HG02798 (cell line): ENCODE measurements around the gene PRRT3.

Experiments
- ATAC-seq: cut with Tn5 transposase; IDR thresholded peaks from one replicate; pipeline ENCODE4 v1.9.1; 2021; ENCODE audit warnings: mild to moderate bottlenecking; ENCODE audit not compliant: unreplicated experiment, poor library complexity

PRRT3 gene

DNA sequence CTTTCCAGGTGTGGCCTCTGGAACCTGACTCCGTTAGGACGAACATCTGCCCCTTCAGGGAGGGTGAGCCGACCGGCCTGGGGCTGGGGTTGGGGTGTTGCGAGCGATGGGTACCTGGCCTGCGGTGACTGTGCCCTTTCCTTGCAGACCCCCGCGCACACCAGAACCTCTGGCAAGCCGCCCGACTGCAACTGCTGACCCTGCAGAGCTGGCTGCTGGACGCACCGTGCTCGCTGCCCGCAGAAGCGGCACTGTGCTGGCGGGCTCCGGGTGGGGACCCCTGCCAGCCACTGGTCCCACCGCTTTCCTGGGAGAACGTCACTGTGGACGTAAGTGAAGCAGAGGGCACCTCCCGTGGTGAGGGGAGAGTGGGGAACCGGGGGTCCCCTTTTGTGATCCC, 24.1 kb downstream of the PRRT3 start:
- no peak for ATAC-seq

DNA sequence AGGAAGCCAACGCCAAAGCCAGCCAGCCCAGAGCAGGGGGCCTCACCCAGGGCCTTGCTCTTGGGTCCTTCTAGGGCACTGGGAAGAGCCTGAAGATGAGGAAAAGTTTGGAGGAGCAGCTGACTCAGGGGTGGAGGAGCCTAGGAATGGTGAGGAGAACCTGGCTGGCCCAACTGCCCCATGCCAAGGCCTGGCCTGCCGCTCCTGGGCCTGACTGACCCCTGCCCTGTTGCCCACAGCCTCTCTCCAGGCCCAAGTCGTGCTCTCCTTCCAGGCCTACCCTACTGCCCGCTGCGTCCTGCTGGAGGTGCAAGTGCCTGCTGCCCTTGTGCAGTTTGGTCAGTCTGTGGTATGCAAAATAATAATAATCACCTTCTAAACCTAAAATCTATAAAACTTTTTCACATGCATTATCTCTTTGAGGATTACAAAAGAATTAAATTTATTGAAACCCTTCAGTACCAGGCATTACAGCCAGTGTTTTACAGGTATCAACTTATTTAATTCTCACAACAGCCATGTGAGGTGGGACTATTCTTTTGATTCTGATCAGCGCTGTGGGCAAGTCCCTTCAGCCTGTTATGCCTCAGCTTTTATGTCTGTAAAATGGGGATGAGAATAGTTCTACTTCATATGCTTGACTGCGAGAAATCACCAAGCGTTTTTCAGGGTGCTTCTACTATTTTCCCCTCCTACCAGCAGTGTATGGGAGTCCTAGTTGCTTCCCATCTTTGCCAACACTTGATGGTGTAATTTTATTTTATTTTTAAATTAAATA, 33.8 kb downstream of the PRRT3 start:
- ATAC-seq = no peak

DNA sequence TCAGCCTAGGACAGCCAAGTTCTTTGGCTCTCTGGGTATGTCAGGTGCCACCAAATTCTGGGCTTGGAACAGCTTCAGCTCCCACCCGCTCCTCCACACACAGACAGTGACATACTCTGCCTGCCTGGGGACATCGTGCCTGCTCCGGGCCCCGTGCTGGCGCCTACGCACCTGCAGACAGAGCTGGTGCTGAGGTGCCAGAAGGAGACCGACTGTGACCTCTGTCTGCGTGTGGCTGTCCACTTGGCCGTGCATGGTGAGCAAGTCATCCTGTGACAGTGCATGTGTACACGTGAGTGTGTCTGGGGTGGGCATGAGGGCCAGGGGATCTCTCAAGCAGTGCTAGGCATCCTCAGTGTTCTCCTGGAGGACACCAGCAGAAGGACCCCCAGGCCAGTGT, 34.4 kb downstream of the PRRT3 start:
- no peak for ATAC-seq

DNA sequence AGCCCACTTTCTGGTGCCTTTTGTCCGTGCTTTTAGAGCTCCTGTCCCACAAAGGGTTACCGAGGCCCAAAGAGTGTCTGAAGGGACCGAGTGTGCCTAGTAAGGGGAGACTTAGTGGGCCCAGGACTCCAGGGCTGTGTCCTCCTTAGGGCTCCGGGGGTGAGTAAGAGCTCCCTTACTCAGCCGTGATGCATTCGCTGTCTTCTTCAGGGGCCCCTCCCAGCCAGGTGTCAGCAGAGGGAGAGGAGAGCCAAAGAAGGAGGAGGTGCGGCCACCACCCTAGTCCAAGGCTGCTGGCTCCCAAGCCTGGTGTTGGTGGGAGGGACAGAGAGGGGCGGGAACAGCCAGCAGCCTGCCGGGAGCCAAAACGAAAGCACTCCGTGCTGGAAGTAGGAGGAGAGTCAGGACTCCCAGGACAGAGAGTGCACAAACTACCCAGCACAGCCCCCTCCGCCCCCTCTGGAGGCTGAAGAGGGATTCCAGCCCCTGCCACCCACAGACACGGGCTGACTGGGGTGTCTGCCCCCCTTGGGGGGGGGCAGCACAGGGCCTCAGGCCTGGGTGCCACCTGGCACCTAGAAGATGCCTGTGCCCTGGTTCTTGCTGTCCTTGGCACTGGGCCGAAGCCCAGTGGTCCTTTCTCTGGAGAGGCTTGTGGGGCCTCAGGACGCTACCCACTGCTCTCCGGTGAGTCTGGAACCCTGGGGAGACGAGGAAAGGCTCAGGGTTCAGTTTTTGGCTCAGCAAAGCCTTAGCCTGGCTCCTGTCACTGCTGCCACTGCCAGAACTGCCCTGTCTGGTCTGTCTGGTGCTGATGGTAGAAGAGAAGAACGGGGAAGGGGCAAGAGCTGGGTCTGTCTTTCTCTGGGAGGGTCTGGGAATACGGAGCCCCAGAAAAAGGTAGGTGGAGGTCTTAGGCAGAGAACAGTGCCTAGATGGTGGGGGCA, 35.2 kb downstream of the PRRT3 start, which contains the start of gene IL17RC:
Gene IL17RC (plus strand): TSS at position 365 of the 947 bp plus-strand sequence. CDS start 218 bp downstream, at position 583.
- no peak for ATAC-seq

DNA sequence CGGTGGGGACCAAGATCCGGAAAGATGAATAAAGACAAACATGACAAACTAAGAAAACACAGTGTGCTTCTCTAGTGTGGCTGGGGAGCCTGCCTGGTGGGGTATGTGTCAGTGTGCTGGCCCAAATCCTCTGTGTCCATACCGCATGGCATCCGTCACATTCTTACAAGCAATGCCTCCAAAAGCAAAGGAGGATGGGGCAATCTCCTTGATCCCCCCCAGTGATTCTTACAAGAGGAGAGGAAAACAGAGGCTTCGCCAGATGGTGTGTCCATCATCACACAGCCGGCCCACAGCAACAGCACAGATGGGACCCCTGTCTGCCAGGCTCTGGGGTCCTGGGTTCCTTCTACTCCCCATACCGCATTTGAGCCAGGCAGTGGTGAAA, 35.9 kb downstream of the PRRT3 start:
- ATAC-seq = no peak

DNA sequence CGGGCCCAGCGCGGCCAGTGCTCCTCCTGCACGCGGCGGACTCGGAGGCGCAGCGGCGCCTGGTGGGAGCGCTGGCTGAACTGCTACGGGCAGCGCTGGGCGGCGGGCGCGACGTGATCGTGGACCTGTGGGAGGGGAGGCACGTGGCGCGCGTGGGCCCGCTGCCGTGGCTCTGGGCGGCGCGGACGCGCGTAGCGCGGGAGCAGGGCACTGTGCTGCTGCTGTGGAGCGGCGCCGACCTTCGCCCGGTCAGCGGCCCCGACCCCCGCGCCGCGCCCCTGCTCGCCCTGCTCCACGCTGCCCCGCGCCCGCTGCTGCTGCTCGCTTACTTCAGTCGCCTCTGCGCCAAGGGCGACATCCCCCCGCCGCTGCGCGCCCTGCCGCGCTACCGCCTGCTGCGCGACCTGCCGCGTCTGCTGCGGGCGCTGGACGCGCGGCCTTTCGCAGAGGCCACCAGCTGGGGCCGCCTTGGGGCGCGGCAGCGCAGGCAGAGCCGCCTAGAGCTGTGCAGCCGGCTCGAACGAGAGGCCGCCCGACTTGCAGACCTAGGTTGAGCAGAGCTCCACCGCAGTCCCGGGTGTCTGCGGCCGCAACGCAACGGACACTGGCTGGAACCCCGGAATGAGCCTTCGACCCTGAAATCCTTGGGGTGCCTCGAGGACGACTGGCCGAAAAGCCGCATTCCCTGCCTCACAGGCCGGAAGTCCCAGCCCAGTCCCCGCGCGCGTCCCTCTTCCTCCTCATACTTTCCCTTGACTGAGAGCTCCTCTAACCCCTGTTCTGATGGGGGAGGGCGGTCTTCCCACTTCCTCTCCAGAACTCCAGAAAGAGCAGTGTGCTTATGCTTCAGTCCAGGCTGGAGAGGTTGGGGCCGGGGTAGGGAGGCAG, 36.7 kb downstream of the PRRT3 start:
- ATAC-seq = peak; percentile 41

DNA sequence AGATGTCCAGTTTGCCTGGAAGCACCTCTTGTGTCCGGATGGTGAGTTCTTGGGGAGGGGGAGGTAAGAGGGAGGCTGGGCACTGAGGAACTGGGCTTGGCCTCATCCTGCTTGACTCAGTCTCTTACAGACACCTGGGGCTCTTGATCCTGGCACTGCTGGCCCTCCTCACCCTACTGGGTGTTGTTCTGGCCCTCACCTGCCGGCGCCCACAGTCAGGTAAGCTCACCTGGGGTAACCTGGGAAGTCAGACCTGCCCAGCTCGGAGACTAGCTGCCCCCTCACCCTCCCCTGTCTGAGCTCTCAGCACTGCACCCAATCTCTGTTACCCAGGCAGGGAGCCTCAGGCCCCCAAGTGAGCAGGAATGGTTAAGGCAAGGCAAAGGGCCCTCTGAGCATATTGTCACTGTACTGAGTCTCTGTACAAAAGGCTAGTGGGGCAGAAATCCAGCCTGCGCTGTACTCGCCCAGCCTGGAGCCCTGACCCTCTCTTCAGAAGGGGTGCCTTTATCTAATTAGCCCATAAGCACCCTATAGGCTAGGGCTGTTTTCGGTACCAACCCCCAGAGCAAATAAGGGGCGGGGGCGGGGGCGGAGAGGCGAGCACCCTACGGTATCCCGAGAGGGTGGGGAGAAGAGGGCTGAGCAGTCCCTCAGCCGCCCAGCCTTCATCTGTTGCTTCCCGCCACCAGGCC, 37.5 kb downstream of the PRRT3 start:
- ATAC-seq = no peak

DNA sequence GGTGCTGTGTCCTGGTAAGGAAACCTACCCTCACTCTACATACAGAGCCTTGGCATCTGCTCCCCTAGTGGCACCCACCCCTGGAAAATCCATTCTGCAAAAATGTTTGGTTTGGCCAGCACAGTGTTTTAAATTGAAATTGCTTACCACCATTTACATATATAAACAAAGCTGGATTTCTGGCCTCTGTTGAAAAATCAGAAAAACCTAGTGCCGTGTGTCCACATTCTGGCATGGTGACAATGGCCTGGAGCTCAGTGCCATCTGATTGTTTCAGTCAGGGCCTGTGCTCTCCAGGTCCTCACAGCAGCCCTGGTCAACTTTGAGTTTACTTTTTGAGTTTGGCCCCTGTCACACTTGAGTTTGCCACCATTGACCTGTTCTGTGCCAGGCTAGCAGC, 38.2 kb downstream of the PRRT3 start:
- no peak for ATAC-seq

DNA sequence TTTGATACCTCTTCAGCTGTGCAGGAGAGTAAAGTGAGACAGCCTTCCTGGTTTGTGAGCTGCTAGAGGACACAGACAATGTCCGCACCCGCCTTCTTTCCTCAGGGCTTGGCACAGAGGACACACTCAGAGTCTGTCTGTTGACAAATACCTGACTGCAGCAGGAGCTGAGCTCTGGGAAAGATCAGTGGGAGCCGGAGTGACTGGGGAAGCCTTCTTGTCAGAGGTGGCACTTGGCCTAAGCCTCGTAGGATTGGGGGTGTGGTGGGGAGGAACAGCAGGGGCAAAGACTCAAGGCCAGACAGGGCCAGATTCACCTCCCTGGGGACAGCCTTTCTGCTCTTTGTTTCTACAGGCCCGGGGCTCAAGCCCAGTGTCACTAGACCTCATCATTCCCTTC, 38.6 kb downstream of the PRRT3 start:
- ATAC-seq = no peak

DNA sequence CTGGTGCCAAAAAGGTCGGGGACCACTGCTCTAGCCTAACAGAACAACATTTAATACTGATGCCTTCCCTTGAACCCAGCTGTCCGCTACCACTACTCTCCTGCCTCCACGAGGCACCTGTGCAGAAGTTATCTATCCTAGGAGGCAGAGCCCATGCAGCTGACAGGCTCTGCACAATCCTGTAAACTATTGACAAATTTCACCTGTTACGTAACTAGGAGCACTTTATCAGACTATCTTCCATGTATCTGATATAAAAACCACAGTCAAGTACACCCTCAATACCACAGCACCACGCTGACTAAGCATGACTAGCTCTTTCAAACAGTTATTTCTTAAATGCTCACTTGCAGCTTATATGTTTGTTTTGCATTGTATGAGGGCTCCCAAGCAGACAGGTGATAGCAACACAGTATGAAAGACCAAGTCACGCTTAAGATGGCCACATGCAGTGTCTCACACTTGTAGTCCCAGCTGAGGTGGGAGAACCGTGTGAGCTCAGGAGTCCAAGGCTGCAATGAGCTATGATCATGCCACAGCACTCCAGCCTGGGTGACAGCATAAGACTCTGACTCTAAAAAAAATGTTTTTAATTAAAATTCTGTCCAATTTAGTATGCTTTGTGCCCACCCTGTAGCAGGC, 39.8 kb downstream of the PRRT3 start:
- ATAC-seq = no peak

DNA sequence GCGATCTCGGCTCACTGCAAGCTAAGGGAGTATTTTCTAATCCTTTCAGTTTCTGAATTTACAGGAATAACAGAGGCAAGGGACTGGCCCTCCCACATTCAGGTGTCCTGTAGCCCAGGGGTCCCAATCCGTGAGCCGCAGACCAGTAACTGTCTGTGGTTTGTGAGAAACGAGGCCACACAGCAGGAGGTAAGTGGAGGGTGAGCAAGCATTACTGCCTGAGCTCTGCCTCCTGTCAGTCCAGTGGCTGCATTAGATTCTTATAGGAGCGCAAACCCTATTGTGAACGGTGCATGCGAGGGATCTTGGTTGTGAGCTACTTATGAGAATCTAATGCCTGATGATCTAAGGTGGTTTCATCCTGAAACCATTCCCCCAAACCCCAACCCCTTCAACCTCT, 40.3 kb downstream of the PRRT3 start:
- ATAC-seq = no peak

DNA sequence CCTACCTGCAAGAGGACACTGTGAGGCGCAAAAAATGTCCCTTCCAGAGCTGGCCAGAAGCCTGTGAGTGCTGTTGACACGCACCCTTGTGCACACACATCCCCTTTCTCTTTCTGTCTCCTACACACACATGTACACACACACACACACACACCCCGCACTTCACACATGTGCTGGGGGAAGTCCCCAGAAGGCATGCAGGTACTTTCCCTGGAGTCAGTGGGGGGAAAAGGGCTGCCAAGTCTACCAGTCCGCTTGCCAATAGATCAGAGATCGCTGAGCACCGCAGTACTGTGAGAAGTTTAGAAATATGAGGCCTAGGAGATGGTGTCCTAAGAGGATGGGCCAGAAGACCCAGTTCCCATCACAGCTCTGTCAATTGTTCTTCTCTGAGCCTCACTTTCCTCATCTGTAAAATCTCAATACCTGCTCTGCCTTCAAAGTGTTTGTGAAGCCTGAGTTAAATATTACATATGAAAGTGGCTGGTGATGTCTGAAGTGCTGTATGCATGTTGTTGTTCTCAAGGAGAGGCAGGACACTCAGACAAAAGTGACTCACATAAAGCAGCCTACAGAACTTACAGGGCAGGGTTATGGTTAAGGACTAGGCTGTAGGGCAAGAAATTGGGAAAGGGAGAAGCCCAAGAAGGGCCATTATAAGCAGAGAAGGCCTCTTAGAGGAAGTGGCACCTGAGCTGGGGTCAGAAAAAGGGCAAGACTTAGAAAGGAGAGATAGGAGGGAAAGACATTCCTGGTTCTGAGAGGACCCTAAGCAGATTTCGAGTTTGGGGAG, 42.8 kb downstream of the PRRT3 start:
- ATAC-seq = no peak

DNA sequence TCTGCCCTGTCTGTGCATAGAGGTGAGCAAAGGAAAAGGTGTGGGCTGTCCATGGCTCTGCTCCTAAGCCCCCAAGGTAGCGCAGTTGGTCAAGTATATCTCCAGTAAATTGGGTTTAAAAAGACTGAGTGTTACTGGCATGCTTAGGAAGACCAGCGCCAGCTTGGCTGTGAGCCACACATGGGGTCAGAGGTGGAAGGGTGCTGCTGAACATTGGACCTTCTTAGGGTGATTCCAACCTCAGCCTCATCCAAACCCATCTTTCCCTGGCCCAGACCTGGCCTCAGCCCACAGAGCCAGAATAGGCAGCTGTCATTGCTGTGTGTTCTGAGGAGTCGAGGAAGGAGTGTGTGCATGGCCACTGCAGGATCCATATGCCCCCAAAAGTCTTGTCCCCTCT, 43.9 kb downstream of the PRRT3 start:
- no peak for ATAC-seq

DNA sequence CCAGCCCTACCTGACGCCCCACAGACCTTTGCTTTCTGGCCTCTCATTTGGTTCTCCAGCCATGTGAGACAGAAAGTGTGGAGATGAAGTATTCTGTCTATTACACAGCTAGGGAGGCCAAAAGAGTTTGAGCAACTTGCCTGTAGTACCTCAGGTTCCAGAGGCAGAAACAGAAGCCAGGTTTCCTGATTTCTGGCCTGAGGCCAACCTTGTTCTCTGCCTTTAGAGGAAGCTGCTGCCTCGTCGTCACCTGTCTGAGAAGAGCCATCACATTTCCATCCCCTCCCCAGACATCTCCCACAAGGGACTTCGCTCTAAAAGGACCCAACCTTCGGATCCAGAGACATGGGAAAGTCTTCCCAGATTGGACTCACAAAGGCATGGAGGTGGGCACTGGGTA, 45.7 kb downstream of the PRRT3 start:
- ATAC-seq = no peak

DNA sequence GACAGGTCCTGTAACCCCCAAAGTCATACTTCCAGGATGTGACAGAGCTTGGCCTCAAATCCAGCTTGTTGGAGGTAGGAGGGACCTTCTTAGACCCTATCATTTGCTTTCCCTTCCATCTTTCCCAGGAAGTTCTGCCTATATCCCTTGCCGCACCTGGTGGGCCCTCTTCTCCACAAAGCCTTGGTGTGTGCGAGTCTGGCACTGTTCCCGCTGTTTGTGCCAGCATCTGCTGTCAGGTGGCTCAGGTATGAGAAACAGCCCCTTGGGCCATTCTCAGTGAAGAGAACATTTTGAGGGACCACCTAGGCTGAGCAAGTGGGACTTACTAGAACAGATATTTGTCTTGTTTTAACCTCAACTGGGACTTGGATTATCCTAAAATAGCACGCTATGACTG, 48.3 kb downstream of the PRRT3 start:
- ATAC-seq = no peak

DNA sequence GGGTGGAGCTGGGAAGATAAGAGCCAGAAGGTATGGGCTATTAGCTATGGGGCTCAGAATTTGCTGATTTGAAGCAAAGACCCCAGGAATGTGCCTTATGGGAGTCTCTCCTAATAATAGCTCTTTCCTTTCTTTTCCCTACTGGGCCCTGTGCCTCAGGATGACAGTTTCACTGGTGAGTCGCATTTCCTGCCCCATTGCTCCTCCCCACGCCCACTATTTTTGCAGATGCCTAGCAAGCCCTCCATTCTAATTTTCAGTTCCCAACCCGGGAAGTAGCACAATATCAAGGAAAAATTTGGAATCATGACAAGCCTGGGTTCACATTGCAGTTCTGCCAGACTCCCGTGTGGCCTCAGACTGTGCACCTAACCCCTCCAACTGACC, 49.0 kb downstream of the PRRT3 start:
- no peak for ATAC-seq

DNA sequence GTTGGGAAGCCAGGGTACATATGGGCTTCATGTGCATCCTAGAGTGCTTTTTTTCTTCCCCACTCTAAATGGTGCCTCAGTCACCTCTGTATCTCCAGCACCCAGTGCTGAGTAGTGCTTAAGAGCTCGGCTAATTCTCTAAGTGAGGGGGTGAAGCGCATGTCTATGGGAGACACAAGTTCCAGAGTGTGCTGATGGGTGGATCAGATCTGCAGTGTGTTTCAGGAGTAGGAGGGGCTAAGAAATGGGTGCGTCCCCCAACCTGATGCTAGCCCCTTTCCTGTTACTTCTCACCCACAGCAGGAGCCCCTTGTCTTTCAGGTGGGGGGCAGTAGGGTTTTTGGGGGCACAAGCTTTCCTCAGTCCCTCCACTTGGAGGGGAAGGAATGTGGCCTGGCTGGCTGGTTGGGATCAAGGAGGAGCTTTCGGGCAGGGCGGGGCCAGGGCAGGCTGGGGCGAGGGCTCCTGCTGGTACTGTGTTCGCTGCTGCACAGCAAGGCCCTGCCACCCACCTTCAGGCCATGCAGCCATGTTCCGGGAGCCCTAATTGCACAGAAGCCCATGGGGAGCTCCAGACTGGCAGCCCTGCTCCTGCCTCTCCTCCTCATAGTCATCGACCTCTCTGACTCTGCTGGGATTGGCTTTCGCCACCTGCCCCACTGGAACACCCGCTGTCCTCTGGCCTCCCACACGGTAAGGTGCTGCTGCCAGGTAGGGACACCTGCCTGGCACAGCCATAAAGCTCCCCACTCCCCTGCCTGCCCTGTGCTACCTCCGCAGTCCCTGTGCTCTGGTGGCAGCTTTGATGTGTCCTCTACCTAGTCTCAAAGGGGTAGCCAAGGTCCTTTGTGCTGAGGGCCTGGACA, 49.6 kb downstream of the PRRT3 start, which contains the start of gene IL17RE:
Gene IL17RE (plus strand): TSS at position 477 of the 866 bp plus-strand sequence. CDS start 85 bp downstream, at position 562.
- ATAC-seq = no peak

DNA sequence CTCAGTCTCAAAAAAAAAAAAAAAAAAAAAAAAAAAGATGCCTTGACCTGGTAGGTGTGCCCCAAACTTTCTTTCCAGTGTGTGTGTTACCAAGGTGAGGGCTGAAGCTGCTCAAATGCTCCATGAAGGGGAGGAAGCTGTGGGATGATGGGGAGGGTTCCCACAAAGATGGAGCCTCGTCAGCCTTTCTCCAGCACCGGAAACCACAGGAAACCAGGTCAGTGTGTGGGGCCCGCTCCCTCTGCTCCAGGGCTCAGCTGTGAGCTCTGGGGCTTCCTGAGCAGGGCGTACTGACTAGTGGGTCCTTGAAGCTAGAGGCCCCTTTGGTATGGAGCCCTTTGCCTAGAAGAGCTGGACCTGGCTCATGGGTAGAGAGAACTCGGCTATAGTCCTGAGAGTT, 50.2 kb downstream of the PRRT3 start:
- ATAC-seq = no peak
